IPS-NIHi7 (cell line): ENCODE data around the gene SIX5.
A peak's percentile ranks its signal among the peaks of the same experiment; 100 is the strongest.
"Not testable (repeated sequence)": the region's sequence is repeated elsewhere in the genome, so short reads cannot be mapped to it uniquely, and the experiment has no call there.

Experiments used
- DNase-seq: peaks from one replicate; pipeline ENCODE4 v3.0.0; 2012; ENCODE audit warnings: mixed read lengths; ENCODE audit errors: extremely low spot score

SIX5 gene

DNA sequence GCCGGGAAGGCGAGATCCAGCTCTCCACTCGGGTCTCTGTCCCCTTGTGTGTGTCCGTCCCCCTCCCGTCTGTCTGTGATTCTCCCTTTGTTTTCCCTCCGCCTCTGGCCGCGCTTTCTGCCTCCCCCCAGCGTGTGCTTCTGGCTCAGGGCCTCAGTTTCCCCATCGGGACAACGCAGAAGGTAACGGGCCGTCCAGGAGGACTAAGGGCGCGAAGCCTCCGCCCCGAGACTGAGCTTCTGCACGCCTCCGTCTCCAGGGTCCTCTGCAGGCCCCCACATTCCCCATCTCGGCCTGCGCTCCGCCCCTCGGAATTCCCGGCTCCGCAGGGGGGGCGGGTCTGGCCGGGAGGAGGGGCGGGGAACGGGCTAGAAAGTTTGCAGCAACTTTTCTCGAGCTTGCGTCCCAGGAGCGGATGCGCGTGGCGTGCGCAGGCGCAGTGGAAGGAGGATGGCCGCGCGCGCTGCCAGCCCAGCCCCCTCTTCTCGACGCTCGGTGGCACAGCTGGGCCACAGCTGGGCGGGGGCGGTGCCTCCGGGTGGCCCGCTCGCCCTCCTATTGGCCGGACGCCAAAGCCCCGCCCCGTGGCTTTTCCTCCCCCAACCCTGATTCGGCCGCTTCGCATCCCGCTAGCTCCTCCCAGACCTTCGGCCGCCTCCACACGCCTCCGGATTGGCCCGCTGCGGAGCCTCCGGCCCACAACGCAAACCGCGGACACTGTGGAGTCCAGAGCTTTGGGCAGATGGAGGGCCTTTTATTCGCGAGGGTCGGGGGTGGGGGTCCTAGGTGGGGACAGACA, at the start of gene SIX5:
Gene SIX5, minus strand, starts transcription at position 269 of the 799 bp plus-strand sequence. CDS start 408 bp downstream, outside the sequence.
- DNase-seq, result peak; percentile 92

- peak; percentile 53 for DNase-seq
Observed at GRCh38 chr19:45817725-45818301, 48.8 kb upstream of the SIX5 start.

DNA sequence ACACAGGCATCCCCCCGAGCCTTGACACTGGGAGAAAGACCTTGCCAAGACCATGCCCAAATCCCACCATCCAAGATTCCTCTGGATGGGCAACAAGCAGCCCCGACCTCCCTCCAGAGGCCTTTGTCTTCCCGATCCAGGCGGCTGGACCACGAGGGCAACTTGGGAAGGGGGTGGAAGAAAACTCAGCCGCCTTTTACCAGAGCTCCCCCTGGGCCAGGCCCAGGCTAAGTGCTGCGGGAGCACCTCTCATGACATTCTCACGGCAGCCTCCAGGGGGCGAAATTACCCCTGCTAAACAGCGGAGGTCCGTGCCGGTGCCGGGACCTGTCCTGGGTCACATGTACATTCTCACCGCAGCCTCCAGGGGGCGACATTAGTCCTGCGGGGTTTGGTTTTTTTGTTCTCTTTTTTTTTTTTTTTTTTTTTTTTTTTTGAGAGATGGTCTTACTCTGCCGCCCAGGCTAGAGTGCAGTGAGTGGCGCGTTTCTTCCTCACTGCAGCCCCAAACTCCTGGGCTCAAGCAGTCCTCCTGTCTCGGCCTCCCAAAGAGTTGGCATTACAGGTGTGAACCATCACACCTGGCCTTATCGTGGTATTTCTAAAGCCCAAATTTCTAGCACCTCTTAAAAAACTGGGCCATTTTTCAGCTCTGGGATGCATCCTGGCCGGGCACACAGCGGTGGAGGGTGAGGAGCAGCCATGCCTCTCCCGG, 48.1 kb upstream of the SIX5 start:
- DNase-seq, result peak; percentile 99

DNA sequence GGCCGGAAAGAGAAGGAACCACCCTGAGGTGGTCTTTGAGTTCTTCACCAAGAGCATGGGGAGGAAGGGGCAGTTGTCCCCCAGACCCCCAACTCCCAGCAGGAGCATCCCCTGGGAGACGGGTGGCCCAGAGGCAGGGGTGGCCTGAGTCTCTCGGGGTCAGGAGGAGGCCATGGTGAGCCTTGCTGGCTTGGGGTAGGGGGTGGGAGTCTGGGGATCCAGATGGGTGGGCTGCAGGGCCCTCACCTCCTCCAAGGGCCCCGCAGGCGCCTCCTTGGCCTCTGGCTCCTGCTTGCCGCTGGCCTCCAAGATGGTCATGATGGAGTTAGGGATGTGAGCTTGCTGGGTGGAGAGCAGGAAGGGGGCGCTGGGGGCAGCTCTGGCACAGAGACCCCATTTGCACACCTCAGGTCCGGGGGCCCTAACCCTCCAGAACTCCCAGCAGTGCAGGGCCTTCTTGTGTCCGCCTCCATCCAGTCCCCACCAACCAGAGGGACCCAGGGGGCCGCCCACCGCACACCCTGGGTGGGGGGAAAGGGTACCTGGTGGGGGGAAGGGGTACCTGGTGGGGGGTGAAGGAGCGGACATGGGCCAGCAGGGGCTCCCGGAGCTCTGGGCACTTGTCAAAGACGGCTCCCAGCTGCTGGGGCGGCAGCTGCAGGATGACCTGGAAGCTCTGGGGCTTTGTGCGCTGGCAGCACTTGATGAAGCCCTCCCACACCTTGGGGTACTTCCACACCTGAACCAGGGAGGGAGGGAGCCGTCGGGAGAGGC, 47.4 kb upstream of the SIX5 start:
- DNase-seq, result peak; percentile 45

GRCh38 chr19:45815481-45816216, 46.6 kb upstream of the SIX5 start:
- DNase-seq, result peak; percentile 92

DNA sequence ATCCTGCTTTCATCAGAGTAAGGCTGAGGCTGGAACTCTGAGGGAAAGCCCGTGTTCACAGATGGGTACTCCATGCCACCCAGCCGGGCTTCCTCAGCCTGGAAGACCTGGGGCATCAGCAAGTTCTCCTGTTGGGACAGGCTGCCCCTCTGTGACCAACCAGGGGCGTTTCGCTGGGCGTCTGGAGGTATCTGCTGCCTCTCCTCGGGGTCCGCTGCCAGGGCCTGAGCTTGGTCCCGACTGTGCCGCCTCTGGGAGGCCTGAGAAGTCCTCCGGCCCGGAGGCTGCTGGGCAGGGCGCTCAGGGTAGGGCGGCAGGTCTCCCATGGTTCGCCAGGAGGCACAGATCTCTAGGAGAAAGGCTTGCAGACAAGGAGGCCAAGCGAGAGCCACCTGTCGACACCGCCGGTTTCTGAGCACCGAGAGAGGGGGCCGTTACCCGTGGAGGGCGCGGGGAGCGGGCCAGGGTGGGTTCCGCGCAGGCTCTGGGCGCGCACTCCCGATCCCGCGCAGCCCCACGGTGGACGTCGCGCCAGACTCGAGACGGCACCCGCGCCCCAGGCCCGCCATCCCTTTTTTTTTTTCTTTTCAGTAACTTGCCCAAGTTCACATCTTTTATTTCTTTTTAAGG, 45.9 kb upstream of the SIX5 start, which contains the start of gene RSPH6A:
Gene RSPH6A, minus strand, starts transcription at position 458 of the 630 bp plus-strand sequence. Its CDS starts 132 bp downstream, at position 326.
- DNase-seq, result peak; percentile 59

DNA sequence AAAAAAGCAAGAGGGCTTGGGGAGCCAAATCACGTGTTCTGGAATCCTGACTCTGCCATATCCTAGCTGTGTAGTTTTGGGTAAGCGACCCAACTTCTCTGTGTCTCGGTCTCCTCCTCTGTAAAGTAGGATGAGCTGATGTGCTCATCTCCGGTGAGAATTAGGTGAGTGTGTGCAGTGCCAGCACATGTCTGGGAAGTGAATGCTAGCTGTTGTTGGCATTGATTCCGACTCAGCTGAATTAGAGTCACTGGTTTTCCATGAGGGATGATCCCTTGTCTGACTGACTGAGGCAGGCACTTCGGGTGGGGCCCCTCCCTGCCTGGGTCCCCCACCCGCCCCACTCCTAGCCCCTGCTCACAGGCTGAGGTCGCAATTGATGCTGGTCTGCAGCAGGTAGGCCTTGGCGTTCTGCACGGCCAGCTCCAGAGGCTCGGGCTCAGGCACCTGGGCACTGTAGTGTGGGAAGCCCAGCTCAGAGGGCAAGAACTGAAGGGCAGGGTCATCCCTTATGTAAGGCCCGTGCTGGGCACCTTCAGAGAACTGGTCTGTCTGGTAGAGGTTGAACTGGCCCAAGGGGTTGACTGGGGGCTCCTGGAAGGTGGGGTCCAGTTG, 45.2 kb upstream of the SIX5 start:
- no peak for DNase-seq

GRCh38 chr19:45812297-45812696, 43.2 kb upstream of the SIX5 start:
- no peak for DNase-seq

DNA sequence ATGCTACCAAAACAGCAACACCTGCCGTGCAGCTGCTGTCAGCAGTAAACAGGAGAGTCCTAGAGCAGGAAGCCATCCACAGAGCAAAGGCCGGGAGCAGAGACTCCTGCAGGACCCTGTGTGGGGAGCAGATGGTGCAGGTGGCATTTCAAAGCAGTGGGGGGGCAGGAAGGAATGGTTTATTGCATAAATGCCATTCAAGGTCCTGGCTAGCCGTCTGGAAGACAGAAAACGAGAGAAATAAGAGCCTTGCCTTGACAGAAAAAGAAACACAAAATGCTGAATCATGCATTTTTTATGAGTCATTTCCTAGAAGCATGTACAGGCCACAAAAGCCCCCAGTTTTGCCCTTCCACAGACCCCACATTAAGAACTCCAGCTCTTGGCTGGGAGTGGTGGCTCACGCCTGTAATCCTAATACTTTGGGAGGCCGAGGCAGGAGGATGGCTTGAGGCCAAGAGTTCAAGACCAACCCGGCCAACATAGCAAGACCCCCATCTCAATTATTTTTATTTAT, 40.6 kb upstream of the SIX5 start:
- no peak for DNase-seq

DNA sequence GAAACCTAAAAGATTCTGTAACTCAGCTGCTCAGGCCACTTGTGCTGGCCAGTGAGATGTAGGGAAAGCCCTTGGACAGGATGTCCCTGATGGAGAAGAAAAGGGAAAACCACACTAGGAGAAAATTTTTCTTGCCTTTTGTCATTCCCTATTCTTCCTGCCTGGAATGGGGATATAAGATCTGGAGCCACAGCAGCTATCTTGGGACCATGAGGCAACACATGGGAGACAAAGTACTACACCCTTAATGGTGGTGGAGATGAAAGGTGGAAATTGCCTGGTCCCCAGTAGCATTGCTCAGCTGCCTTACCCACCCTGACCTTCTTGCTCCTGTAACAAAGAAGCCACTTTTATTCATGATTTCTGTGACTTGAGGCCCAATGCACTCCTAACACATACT, 36.7 kb upstream of the SIX5 start:
- no peak for DNase-seq

GRCh38 chr19:45804959-45805230, 35.8 kb upstream of the SIX5 start:
- DNase-seq, result no peak

GRCh38 chr19:45804140-45804958, 35.3 kb upstream of the SIX5 start:
- DNase-seq, result no peak

- no peak for DNase-seq
Observed at GRCh38 chr19:45801603-45802175, 32.6 kb upstream of the SIX5 start.

DNA sequence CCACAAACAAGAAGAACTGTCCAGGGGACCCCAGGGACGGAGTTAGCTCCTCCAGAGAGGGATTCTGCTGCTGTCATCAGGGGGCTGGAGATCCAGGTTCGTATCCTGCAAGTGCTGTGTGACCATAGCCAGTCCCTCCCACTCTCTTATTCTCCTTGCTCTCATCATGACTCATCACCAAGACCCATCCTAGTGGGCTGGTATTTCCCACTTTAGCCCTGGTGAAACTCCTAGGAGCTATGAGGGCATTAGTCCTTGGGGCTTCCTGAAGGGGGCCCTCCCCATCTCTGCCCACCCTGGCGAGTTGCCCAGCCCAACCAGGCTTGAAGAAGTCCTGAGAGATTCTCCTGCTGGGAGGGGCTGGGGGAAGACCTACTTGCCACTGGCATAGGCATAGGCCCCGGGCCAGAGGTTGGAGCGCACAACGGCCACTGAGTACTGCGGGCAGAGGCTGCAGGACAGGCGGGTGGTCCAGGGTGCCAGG, 31.1 kb upstream of the SIX5 start:
- DNase-seq, result no peak

GRCh38 chr19:45799541-45799940, 30.5 kb upstream of the SIX5 start:
- not testable (repeated sequence) for DNase-seq

- DNase-seq, result peak; percentile 83
Observed at GRCh38 chr19:45798995-45799517, 30.0 kb upstream of the SIX5 start.

DNA sequence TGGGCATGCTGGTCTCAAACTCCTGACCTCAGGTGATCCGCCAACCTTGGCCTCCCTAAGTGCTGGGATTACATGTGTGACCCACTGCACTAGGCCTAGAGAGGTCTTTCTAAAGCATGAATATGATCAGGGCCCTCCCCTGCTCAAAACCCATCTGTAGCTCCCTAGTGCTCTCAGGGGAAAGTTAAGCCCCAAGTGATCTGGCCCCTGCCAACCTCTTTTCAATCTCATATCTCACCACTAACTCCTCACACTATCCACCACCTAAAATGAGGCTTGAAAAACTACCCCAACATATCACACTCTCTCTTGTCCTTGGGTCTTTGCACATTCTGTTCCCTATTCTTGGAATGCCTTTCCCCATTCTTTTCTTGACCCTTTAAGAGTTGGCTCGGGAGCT, 25.6 kb upstream of the SIX5 start:
- DNase-seq, result no peak

GRCh38 chr19:45793876-45794275, 24.8 kb upstream of the SIX5 start:
- no peak for DNase-seq

GRCh38 chr19:45793178-45793564, 24.1 kb upstream of the SIX5 start:
- no peak for DNase-seq
